Astrocyte of the spinal cord (primary cell): ENCODE data around the gene KCNK10.

Experiments used
- DNase-seq: peaks from one replicate; pipeline ENCODE4 v3.0.0; 2011; ENCODE audit warnings: low read depth, low spot score
- H3K4me3 ChIP-seq: 2 replicates; pipeline ENCODE4 v1.5.1; 2011; ENCODE audit warnings: low read depth, mild to moderate bottlenecking, low read length, moderate library complexity
- in situ Hi-C: cut with HindIII; loops from 2 replicates; pipeline ENCODE4 v1.10.0; 2017; ENCODE audit warnings: low sequenced_read_pairs
- TF ChIP-seq, protein P1 (sequence below): IDR thresholded peaks from 2 replicates; pipeline ENCODE4 v1.5.1; 2012; ENCODE audit warnings: low read depth, mild to moderate bottlenecking, low read length, inconsistent platforms

The KCNK10 gene

DNA sequence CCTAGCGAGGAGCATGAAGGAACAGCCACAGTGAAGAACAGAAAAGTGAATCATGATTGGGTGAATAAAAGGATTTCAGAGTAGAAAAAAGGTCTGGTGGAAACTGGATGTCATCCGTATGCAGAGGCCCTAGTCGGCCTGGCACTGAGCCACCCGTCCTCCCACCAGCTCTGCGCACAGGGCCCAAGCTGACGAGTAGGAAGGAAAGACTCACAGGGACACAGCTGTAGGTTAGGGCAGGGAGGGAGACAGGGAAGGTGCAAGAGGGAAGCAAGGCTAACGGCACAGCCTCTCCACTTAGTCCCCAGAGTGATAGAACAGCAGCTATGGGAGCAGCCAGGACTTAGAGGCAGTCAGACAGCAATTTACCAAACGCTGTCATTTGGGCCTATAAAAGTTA is 112.6 kb downstream of the KCNK10 start:
- H3K4me3 ChIP-seq = no peak overlapping the region
- no peak for DNase-seq
- TF ChIP-seq, protein P1, sequence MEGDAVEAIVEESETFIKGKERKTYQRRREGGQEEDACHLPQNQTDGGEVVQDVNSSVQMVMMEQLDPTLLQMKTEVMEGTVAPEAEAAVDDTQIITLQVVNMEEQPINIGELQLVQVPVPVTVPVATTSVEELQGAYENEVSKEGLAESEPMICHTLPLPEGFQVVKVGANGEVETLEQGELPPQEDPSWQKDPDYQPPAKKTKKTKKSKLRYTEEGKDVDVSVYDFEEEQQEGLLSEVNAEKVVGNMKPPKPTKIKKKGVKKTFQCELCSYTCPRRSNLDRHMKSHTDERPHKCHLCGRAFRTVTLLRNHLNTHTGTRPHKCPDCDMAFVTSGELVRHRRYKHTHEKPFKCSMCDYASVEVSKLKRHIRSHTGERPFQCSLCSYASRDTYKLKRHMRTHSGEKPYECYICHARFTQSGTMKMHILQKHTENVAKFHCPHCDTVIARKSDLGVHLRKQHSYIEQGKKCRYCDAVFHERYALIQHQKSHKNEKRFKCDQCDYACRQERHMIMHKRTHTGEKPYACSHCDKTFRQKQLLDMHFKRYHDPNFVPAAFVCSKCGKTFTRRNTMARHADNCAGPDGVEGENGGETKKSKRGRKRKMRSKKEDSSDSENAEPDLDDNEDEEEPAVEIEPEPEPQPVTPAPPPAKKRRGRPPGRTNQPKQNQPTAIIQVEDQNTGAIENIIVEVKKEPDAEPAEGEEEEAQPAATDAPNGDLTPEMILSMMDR = no peak
- in situ Hi-C loops = no loop called here

DNA sequence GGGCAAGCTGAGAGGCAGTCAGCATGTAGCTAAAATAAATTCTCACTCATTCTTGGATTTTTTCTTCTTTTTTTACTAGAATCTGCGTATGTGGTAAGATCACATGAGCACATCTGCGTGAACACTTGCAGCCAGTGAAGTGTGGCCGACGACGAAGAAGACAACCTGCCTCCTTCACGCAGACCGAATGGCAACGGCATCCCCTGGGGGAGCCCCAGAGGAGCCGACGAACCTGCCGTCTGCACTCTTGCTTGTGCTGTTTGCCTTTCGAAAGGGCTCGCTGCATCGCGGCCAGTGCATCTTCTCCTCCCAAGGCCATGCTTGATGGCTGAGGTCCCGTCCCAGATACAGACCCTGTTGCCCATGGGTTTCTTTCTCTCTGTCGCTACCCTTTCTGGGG is 113.8 kb downstream of the KCNK10 start:
- in situ Hi-C loops = no loop called here
- DNase-seq = no peak
- TF ChIP-seq, protein P1 = no peak
- H3K4me3 ChIP-seq = no peak overlapping the region

DNA sequence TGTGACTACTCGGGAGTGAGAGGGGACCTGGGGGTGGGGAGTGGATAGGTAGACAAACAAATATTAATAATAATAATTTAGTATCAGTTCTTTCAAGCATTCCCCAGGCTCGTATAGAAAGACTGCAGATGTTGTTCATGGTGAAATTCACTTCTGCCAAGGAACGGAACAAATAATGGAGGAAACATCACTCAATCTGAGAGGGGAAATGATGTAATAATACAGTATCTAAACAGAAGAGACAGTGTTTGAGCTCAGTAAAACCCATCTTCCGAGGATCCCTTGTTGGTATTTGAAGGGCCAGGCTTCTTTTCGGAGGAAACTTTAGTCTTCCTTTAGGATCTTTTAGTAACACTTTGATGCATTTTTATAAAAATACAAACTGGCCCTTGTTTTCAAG is 114.2 kb downstream of the KCNK10 start:
- in situ Hi-C loops = no loop called here
- no peak for DNase-seq
- no peak overlapping the region for H3K4me3 ChIP-seq
- TF ChIP-seq, protein P1 = no peak

DNA sequence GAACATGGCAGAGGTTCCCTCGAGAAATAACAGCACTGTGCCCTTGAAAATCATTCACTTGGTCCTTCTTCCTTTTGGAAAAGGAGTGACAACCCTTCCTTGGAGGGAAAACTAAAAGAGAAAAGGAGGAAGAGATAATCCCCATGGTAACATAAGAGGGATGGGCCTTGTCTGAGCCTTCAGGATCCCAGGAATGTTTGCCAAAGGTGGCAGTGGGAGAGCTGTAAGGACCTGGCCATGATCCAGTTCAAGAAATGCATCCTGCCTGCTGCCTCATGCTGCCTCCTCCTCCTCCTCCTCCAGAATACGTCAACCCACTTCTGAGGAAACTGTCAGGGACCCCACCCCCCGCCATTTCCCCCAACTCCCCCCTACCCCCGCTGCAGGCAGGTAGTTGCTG is 118.8 kb downstream of the KCNK10 start:
- no peak for DNase-seq
- in situ Hi-C loops = no loop called here
- no peak overlapping the region for H3K4me3 ChIP-seq
- TF ChIP-seq, protein P1 = no peak

DNA sequence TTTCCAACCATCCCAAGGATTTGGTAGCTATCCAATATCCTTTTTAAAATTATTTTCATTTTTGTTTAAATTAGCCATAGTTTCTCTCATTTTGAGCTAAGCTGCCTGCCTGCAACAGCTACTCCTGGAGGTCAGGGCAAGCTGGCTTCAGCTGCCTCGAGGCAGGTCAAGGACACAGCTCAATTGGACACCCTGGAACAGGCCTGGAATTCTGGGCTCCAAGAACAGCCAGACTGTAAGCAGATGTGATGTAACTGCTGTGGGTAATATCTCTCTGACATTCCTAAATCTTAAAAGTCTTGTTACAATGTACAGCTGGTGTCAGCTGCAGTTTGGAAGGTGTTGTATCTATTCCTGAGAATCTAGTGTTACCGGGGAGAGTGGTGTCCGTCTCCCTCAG is 119.8 kb downstream of the KCNK10 start:
- no peak overlapping the region for H3K4me3 ChIP-seq
- in situ Hi-C loops = no loop called here
- TF ChIP-seq, protein P1 = no peak
- no peak for DNase-seq

DNA sequence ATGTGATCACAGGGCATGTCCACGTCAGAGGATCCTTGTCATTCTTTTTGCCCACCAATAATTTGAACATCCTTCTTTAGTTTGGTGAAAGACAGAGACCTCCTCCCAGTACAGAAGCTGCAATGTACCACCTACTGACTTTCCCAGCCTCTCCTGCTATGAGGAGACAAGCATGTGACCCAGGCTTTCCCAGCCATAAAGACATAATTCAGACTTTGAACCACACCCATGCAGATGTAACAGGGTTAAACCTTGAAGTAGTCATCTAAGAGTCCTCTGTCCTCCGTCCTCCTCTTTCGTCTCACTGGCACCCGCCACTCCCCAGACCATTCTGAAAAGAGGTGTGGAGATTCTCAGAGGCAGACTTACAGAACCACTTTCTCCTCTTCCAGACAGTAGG is 120.8 kb downstream of the KCNK10 start:
- no peak for DNase-seq
- no peak overlapping the region for H3K4me3 ChIP-seq
- TF ChIP-seq, protein P1 = no peak
- in situ Hi-C loops = no loop called here

DNA sequence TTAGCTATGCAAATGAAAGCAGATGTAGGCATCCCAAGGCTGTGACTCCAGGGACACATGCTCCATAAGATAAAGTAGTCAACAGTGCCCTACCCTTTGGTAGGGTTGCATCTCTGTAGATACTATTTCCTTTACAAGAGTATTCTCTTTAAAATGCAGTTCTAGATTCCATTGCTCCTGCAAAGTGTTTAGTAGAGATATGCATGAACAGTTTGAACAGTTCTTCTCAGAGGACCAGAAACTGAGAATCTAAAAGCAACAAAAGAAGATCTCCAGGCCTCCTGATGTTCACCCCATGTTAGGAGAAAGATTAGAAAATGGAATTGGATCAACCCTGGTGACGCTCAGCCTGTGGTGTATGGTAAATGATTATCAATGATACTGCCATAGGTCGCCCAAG is 121.2 kb downstream of the KCNK10 start:
- TF ChIP-seq, protein P1 = no peak
- in situ Hi-C loops = no loop called here
- H3K4me3 ChIP-seq = no peak overlapping the region
- no peak for DNase-seq
